Effector CD4-positive, alpha-beta T cell (primary cell): ENCODE results near the gene TMEM187.

ENCODE experiments used
- DNase-seq: peaks from one replicate; pipeline ENCODE4 v3.0.0-alpha.2; 2020
- total RNA-seq: gene quantifications from one replicate; lab custom pipeline; 2026; lab: John Stamatoyannopoulos, UW

The TMEM187 gene, protein sequence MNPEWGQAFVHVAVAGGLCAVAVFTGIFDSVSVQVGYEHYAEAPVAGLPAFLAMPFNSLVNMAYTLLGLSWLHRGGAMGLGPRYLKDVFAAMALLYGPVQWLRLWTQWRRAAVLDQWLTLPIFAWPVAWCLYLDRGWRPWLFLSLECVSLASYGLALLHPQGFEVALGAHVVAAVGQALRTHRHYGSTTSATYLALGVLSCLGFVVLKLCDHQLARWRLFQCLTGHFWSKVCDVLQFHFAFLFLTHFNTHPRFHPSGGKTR
- 6.2 reads per million, percentile 23 among the genes with 10 or more reads in this experiment for total RNA-seq

DNA sequence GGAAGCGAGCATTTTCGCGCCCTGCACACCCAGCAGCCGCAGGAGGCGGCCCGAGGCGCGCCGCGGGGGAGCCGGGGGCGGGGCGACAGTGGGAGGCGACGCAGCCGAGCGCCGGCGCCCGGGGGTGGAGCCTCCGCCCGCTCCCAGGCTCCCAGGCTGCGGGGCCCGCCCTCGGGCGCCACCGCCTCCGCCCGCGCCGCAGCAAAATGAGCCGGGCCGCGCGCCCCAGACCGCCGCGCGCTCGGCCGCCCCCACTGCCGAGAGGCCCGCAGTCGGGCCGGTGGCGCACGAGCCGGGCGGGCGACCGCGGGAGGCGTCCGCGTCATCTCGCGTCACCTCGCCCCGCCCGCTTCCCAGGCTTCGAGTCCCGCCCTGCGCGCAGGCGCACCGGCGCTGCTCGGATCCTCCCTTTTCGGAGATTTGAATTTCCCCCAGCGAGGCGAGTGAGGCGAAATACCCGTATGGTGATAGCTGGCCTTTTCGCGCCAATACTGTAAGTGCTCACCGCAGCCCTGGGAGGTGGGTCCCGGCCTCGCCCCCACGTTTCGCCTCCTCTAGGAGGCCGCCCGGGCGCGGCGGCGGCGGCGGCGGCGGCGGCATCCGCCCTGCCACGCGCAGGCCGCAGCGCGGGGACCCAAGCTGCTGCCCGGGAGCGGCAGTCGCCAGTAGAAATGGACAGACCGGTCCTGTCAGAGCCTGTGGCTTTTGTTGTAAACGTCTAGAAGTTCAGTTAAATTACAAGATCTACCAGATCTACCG, at the start of gene TMEM187:
TSS of gene TMEM187 (plus strand) at position 387 of the 759 bp plus-strand sequence. CDS start 9,309 bp downstream, outside the sequence.
- peak; percentile 85 for DNase-seq

DNA sequence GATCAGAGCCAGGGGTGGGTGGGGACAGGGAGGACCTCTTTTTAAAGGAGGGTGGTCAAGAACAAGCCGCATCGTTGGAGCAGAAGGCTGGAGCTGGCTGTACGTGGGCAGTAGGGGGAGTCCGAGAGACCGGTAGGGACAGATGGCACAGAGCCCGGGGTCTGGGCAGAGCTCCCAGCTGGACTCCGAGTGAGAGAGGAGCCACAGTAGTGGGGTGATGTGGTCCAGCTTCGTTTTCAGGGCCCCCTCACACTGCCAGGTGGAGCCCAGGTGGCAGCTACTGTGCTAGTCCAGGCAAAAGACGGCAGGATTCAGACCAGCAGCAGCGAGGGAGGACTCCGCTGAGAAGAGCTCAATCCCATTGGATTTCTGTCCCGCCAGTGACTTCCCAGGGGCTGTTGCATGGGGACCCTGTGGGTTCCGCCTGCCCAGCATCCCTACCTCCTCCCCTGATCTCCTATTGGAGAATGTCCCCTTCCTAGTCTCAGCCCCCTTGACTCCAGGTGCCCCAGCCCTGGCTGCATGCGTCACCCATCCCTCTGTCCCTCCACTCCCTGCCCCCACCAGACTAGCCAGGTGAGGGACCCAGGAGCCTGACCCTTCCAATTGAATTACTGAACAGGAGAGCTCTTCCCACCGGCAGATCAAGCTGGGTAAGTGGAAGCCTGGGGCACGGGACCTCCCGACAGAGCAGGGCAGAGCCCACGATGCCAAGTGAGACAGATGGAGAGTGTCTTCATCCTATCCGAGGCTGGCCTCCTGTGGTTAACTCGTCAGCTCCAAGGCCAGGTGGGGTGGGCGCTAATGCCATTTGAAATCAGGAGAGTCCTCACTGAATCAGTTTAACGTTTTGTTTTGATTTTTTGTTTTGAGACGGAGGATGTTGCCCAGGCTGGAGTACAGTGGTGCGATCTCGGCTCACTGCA, 49.4 kb upstream of the TMEM187 start:
- no peak for DNase-seq

DNA sequence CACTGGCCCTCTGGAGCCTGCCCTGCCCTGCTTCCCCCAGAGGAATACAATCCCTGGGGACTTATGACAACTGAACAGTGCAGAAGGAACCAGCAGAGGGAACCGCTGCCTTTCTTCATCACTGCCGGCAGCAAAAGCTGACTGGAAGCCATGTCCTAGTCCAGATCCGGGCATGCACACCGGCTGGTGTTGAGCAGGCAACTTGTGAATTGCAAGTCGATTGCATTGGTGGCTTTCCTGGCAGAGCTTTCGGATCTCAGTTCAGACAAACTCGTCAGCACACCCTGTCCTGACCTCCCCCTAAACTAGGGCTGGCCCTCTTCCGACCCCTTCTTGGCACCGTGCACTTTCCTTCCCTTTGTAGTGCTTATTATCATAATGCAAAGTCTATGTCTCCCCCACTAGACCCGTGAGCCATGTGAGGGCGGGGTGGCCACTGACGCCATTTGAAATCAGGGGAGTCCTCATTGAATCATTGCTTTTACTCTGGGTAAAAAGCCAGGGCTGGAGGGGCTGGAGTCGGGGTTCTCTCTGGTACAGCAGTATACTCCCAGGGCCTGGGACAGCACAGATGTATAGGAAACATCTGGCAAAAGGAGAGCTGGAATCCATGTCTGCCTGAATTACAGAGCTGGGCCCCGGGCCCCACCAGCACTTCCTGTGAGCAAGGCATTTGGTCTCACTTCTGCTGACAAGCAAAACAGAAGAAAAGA, 48.2 kb upstream of the TMEM187 start:
- peak; percentile 40 for DNase-seq

DNA sequence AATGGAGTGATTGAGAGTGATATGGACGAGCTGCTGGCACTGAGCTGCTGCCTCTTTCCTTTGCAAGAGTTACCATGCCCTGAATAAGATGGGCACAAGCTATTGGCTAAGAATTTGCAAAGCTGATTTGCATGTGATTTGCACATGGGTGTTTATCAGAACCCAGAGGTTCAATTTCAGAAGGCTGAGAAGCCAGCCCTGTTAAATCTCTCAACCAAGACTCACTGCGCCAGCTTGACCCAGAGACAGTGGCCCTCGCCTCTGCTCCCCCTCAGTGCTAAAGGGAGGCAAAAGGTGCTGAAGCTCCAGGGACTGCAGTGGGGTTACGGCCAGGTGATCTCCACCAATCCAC, 47.2 kb upstream of the TMEM187 start:
- no peak for DNase-seq

DNA sequence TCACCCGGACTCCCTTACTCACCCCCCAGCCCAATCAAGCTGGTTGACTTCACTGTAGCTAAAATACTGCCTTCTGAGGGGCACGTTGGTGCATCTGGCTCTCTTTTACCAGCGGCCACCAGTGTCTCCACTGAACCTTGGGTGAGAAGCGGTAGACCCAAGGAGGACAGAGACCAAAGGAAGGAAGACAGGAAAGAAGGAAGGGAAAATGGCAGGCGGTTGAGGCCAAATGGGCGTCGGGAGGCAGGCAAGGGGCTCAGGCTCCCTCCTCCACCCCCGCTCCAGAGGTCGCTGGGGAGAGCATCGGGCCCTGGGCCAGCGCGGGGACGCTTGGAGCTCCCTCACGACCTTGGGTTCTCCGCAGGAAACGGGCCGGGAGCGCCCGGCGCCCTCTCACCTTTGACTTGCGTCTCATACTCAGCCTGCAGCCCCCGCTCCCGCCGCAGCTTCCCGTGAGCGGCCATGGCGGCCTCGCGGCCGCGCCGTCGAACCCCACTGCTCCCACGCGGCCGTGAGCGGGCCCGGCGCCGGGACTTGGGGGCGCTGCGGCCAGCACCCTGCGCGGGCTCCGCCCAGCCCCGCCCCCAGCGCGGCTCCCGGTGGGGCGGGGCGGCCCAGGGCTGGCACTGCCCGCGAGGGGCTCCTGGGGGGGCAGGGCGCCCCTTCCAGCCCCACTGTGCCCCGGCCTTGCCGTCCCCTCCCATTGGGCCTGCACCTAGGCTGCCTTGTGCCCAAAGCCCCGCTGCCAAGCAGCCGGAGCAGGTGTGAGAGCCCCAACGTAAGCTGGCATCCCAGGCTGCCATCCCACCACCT, 46.6 kb upstream of the TMEM187 start, which contains the start of gene ARHGAP4:
TSS of gene ARHGAP4 (minus strand) at position 526 of the 813 bp plus-strand sequence. CDS start at position 464, 62 bp downstream.
- DNase-seq, result peak; percentile 26

DNA sequence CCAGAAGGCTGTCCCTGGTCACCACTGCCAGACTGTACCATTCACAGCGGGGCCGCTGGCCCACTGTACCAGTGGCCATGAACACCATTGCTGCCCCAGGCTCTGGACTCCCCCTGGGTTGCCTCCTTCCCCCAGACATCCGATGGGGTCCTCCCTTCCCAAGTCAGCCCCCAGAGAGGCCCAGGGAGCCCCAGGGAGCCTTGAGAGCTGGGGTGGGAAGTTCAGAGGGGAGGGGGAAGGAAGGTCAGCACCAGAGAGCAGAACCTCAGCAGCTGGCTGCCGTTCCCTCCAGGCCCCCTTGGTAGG, 46.0 kb upstream of the TMEM187 start:
- no peak for DNase-seq

DNA sequence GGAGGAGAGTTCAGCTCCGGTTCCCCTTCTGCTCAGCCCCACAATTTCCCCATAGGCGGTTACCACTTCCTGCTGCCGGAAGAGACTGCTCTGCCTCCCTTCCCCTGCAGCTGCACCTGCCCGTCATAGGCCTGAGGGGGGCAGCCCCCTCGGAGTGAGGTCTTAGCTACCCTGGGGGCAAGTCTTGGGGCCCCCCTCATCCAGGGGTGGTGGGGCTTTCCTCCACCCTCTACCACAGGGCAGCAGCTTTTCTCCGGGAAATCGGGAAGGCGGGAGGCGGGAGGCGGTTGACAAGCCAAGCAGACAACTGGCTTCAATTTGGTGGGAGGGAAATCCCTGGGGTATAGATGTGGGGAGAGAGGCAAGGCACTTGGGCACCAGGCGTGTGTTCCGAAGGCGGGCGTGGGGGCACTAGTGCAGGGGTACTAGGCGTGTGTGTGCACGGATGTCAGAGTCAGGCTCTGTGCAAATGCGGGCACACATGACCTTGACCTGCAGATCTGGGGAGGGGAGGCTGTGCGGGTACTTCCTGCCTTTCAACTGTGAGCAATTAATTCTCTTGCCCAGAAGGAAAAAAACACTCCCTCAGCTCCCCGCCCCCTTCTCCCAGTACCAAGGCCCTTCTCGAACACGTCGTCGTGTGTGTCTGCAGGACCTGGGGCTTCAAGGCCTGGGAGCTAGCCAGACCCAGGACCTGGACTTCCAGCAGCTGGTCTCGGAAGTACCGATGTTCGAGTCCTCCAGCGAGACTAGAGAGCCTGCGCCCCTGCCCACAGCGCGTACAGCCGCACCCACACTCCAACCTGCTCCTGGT, 45.5 kb upstream of the TMEM187 start:
- peak; percentile 77 for DNase-seq

DNA sequence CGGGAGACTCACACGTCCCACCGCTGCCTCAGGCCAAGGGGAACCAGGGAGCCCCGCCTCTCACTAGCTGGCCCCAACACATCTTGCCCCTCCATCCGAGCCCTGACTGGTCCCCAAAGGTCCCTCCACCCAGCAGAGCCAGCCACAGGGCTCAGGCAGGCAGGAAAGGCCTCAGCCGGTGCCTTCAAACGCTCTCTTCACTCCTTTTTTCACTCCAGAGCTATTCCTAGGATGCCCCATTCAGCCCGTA, 45.0 kb upstream of the TMEM187 start:
- DNase-seq, result no peak

DNA sequence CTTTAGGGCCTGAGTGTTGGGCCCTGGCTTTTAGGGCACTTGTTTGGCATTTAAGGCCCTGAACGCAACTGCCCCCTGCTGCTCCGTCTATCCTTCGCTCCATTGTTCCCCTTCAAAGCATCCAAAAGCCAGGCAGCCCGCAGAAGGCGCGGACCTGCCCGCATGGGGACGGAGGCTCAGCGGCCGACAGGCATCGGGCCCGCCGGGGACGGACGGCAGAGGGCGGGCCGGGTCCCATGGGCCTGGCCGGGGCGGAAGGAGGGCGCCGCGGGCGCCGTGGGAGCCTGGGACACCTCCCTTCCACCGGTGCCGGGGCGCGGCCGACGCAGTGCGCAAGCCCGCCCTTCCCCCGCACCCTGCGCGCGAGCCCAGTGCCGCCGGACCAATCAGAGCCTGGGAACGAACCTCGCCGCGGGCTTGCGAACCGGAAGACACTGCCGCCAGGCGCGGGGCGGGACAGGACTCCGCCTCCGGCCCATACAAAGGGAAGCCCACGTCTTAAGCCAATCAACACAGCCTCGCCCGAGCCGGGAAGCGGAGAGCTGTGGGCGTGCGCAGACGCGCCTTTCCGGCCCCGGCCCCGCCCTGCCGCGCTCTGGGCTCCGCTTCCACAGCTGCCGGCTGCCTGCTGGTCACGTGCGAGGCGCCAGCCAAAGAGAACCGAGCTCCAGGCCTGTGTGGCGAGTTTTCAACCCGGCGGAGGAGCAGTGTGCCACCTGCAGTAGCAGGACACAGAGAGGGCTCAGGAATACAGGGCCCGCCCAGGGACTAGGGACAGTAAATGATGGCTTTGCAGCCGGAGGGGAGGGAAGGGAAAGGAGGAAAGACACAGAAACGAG, 44.4 kb upstream of the TMEM187 start:
- peak; percentile 92 for DNase-seq

DNA sequence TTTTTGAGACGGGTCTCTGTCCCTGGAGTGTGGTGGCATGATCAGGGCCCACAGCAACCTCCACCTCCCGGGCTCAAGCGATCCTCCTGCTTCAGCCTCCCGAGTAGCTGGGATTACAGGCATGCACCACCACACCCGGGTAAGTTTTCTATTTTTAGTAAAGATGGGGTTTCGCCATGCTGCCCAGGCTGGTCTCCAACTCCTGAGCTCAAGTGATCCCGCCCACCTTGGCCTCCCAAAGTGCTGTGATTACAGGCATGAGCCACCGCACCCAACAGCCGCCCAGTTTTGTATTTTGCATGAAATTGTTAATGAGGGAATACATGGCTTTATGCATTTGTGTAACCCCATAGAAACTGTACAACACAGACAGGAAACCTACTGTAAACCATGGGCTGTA, 43.7 kb upstream of the TMEM187 start:
- DNase-seq, result no peak

DNA sequence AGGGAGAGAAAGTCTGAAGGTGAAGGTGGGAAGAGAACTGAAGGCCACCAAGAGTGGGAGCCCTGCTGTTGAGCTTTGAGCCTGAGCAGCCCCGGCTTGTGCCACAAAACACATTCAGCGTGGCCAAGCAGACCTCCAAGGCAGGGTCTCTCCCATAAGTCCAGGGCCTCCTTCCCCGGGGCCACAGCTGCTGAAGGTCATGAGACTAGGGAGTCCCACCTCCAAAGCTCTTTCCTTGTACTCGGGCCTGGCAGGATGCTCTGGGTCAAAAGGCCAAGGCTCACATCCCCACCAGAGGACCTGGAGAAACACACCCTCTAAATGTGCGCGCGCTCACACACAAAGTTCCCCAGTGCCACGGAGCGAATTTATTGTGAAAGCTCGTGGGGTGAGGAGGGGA, 43.0 kb upstream of the TMEM187 start:
- no peak for DNase-seq

DNA sequence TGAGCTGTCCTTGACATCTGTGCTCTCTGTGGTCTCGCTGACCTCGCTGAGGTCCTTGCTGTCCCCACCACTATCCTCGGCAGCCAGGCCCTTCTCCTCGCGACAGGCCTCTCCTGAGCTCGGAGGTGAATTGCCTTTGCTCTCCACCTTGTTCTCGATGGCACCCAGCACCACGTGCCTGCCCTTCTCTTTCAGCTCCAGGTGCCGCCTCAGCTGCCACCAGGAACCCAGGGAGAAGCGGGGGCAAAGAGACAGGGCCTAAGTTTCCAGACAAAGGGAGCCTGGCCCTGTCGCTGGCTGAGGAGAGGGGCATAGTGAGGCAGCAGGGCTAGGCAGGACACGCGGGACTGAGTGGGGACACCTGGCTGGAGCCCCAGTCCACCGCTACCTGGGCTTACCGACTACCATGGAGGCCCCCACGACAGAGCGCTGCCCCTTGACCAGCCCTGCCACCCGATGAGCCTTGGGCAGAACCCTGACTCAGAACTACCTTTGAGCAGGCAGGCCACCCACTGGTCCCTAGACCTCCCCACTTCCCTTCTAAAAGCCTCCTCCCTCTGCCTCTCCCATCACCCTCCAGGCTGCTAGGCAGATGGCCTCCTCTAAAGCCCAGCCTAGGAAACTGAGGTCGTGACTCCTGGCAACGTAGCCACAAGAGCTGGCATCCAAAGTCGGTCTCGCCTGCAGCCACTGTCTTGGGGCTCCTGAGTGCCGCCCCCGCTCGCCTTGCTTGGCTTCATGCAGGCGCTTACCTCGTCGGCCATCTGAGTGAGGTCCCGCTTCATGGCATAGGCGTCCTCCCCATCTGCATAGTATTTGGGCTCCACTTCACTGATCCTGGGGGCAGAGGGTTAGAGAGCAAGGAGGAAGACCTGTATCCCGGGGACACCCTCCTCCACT, 42.3 kb upstream of the TMEM187 start:
- DNase-seq, result no peak

DNA sequence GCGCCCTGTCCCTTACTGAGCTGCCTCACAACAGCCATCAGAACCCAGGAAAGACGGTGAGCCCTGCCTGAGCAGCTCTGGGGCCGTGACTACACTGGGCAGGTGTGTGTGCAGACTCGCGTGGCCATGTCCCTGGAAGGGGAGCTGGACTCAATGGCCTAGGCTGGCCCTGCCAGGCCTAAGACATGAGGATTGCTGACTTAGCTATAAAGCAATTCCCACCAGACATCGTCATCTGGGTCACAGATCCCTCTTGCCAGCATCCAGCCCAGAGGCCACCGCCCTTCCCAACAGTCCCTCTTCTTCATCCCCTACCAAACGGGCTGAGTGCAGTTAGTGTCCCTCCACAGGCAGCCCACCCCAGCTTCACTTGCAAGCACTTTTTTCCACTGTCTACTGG, 41.4 kb upstream of the TMEM187 start:
- no peak for DNase-seq

DNA sequence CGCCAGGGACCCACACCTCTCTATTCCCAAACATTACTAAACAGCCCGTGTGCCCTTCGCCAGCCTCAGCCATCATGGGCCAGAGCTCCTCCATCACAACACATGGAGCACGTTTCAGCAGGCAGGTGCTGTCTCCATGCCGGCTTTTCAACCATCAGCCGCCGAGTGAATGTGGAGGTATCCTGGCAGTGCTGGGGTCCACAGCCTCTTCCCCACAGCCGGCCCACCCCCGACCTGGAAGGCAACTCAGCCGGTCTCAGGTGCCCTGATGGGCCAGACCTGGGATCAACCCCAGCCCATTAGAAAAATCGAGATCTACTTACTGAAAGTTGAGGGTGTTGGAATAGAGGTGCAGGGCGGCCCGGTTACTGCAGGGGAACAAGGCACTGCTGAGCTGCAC, 40.8 kb upstream of the TMEM187 start:
- DNase-seq, result no peak

DNA sequence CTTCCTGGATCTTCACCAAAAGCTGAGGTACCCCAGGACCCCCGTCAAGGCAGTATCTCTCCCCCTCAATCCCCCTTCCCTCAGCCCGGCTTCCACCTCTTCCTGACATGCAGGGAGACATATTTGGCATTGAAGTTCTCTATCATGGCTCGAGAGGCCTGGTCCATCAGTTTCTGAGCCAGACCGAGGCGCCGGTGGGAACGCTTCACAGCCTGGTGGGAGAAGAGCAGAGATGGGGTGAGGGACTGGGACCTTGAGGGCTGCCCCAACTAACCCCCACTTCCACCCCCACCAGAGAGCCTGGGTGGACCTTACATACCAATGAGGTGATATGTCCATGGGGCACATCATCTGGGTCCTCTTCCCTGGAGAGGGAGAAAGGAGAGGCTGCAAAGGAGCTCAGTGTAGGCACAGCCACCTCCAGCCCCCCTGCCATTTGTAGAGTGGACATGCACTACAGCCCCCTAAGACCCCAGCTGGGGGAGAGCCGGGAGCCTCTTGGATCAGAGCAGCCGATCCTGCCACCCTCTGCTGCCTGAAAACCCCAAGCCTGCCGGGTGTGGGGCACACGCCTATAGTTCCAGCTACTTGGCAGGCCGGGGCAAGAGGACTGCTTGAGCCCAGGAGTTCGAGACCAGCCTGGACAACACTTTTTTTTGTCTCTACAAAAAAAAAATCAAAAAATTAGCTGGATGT, 40.2 kb upstream of the TMEM187 start:
- DNase-seq, result no peak

DNA sequence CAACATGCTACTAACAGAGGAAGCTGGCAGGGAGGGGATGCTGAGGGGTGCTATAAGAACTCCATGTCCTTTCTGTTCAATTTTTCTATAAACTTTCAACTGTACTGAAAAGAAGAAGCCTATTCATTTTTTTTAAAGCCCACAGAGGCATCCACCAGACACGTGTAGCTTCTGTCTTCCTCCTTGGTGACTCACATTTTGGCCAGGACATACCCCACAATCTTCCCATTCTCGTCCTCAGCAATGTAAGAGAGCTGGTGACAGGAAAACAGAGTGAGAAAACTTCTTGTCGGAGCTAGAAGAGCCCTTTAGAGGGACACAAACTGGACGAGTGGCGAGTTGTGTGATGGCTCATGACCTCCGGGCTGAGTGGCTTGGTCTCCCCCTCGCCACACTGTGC, 38.8 kb upstream of the TMEM187 start:
- no peak for DNase-seq

DNA sequence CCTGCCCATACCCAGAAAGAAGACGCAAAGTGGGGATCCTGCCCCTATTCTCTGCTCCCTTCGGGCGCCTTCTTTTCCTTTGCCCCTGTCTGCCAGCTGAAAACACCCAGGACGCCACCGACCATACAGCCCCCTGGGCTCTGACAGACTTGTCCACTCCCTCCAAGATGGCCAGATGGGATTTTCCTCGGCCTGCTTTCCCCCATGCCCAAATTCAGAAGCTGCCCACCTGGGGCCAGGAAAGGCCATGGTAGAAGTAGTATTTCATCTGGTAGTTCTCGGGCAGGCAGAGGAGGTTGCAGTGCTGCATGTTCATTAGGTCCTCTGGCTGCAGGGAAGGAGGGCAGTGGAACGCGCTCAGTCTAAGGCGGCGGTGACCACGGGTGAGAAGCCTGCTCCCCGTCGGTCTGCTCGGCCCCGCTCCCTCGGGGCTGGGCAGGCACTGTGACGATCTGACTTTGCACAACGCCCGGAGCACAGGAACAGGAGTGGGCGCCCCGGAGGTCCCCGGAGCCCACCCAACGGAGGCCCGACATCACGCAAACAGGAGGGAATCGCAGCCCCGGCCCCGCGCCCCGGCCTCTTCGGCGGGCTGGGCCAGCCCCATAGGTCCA, 38.3 kb upstream of the TMEM187 start:
- DNase-seq, result no peak

DNA sequence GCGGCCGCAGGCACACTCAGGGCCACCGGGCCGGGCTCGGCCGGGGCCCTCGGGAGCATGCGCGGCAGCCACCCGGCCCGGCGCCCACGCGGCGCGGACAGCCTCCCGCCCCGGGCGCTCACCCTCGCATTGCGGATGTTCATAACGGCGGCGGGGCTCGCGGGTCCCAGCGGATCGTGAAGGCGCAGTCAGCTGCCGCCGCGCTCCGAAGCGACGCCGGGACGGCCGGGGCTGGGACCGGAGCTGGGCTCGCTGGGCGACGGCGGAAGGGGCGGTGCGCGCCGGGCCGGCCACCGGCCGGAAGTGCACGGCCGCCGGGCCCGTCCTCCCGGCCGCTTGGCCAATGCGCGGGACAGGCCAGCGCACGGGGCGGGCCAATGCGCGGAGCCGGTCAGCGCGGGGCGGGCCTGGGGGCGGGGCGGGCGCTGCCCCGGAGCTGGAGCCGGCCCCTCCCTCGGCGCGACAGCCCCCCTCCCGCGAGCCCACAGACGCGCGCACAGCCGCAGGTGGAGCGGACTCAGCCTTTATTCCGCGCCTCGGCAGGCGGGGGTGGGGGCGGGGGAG, 37.7 kb upstream of the TMEM187 start, which contains the start of gene NAA10:
TSS of gene NAA10 (minus strand) at position 276 of the 564 bp plus-strand sequence. CDS start at position 143, 133 bp downstream.
- peak; percentile 39 for DNase-seq
